HG03064 (cell line): ENCODE results near the gene DPY19L1.
"Not testable (repeated sequence)": the region's sequence is repeated elsewhere in the genome, so short reads cannot be mapped to it uniquely, and the experiment has no call there.

Experiments
- ATAC-seq: cut with Tn5 transposase; IDR thresholded peaks from one replicate; pipeline ENCODE4 v1.9.1; 2021; ENCODE audit warnings: low read depth; ENCODE audit not compliant: unreplicated experiment

Gene DPY19L1

DNA sequence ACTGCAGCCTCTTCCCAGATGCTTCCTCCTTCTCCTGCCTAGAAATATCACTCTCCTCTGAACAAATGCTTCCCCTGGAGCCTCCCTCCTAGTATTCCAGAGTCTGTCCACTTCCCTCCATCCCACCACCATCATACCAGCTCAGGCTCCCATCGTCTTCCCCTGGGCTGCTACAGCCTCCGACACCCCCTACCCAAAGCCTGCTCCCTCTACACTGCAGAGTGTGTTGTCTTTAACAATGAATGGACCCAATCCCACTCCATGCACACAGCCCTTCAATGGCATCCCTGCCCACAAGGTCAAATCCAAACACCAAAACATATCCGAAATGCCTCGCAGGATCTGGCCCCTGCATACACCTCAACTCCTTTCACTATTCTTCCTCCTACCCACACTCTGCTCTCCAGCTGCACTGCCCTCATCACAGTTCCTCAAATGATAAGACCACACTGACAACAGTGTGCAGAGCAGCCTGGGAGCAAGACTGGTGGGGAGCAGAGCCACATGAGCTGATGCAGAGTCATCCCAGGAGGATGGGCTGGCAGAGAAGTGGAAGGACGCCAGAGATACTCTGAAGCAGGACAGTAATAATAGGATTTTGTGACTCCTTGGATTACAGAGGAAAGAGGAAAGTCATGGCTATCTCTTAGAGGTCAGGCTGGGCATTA lies 40.7 kb downstream of the DPY19L1 start:
- ATAC-seq: not testable (repeated sequence)

DNA sequence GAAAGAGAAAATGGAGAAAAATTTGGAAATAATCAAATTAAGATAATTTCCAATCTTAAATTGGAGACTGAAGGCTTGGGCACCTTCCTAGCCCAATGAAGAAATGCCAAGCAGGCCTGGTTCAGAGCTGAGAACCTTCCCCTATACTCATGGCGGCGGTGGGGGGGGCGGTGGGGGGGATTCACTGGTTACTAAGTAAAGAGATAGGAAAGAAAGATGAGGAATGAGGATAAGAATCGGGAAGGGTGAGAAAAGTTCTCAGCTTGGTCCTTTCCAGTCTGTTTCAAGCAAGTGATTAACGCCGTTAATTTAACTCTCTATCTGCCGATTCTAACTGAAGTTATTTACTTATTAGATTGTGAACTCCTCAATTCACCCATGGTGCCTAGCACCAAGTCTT lies 41.5 kb downstream of the DPY19L1 start:
- no peak for ATAC-seq

DNA sequence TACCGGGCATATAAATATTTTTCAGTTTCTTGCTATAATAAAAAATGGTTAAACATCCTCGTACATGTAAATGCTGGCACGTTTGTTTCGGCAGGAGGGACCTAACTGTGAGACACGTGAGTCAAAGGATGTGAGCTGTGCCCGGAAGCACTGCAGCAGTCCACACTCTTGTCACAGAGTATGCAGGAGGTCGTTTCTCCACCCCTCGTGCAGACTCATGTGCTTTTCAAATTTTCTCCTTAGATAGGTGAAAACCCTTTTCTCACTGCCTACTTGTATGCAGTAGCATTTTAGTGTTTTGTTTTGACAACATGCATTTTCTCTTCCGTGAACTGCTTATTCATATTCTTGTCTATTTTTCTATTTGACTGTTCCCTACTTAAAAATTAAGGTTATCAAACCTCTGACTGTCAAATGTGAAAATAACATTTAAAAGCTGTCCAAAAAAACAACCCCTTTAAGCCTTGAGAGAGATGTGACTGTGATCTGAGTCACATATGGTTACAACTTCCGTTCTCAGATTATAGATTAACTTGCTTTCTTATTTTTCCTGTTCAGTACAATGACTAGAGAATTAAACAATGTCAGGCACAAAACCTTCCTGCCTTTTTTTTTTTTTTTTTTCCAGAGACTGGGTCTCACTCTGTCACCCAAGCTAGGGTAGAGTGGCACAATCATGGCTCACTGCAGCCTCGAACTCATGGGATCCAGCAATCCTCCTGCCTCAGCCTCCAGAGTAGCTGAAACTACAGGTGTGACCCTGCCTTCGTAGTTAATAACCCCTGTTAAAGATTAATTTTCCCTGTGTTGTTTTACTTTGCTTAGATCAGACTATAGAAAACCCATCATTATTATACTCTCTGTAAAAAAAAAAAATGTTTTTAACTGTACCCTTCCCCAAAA lies 45.1 kb downstream of the DPY19L1 start:
- ATAC-seq: peak; percentile 84

DNA sequence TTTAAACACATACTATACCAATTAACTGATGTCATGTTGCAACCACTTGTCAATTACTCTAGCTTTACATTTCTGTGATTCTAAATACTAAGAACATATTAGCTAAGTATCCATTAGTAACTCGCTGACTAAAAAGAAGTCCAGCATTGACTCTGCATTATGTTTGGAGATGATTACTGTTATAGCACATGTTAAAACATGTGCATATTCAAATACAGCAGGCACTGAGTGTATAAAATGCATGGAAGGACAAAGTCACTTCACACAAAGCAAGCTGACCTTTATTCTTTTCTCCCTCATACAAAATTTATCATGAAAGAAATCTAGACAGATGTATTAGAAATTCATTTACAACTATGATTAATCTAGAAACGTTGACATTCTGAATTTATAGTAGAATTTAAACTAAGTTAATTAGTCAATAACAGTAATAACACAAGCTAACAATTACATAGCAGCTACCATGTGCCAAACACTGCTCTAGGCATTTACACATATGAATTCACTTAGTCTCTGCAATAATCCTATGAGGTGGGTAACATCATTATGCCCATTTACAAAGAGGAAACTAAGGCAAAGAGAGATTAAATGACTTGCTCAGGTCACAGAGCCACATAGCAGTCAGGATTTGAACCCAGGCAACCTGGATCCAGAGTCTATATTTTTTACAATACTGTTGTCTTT lies 48.7 kb downstream of the DPY19L1 start:
- not testable (repeated sequence) for ATAC-seq

DNA sequence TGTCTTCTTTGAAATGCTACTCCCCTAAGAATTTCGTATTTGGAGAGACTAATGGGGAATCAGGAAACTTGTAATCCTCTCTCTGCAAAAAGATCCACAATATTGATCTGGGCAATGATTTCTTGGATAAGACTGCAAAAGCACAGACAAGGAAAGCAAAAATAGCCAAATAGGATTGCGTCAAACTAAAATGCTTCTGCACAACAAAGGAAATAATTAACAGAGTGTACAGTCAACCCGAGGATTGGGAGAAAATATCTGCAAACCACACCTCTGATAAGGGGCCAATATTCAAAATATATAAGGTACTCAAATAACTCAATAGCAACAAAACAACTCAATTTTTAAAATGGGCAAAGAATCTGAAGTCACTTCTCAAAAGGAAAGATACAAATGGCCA lies 52.1 kb downstream of the DPY19L1 start:
- not testable (repeated sequence) for ATAC-seq

DNA sequence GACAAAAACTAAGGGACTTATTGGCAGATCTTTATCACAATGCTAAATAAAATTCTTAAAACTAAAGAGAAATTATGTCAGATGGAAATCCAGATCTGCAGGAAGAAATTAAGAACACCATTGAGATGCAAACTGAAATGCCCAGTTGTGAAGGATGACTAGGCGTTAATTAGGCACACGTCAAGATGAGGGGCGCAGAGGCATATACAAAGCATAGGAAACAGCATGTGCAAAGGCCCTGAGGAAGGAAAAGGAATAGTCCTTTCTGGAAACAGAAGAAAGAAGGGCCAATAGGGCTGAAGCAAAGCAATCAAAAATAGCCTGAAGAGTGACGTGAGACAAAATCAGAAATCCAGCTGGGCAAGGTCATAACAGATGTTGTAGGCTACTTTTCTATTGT lies 53.1 kb downstream of the DPY19L1 start:
- not testable (repeated sequence) for ATAC-seq

DNA sequence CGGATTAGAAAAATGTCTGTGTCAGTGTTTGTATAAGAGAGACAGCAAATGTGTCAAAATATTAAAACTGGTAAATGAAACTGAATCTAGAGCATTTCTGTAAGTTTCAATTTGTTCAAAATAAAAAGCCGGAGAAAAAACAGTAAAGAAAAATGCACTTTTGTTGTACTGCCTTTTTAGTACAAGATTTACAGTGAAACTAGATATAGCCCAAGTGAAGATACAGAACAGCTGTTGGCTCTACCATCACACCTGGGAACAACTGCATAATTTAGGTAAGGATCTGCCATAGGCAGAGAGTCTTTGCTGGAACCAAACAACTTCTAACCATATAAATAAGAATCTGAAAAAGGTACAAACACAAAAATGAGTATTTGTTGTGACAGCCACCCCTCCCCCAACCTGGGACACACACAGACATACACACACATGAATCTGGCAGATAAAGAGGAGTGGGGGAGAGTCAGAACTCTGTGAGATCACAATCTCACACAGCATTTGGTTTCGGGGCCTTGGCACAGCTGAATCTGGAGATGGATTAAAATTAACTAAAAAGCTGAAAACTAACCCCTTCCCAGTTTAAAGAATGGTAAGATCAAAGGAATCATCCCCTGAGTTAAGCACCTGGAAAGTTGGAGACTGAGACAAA lies 54.8 kb downstream of the DPY19L1 start:
- no peak for ATAC-seq

DNA sequence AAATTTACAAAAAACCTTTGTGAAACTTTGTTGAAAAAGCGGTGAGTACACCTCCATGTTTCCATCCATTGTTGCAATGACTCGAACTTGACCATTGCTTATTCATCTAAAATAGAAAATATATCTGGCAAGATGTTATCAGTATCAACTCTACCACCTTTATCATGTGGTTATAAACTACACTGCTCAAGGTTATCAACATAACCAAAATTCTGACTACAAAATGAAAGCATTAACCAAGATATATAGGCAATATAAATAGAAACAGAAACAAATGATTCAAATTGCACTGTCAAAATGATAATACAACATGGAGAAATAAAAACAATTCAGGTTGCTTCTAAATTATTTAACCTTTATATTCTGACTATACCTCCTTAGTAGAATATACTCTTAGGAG lies 58.2 kb downstream of the DPY19L1 start:
- ATAC-seq: not testable (repeated sequence)

DNA sequence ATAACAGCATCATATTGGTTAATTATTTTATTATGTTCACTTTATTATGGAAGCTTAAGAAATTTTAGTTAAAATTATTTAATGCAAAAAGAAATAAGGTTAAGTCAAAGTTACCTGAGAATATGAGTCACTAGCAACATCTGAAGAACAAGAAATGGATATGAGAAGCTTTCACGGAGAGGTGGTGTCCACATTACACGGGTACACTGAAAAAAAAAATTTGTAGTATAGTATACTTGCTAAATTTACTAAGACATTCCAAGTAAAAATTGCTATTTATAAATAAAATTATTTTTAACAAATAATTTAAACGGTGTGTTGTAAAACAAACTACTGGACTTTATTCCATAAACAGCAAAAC lies 63.9 kb downstream of the DPY19L1 start:
- ATAC-seq: no peak

DNA sequence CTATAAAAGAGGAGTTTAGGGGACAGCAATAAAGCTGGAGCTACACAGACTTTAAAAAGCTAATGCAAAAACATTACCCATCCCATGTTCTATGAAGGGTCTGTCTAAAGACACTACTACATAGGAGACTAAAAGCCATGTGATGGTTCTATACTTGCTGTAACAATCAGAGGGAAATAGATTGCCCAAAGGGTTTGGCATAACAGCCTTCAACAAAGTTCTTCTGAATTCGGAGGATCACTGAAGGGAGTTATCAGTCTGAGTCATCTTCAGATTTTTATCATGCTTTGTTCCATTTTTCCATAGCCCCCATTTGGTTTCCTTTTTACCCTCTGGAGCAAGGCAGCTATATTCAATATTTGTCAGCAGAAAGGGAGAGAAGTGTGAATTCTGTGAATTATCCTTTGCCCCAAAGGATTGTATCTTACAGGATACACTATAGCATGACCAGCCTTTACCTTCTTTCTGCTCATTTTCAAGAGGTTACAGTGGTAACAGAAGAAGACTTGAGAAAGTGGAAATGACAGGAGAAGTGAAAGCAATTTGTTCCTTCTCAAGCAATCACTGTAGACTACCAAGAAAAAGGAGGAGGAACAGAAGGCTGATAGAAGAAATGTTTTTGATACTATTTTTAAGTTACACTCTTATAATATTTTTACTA lies 64.4 kb downstream of the DPY19L1 start:
- ATAC-seq: not testable (repeated sequence)

DNA sequence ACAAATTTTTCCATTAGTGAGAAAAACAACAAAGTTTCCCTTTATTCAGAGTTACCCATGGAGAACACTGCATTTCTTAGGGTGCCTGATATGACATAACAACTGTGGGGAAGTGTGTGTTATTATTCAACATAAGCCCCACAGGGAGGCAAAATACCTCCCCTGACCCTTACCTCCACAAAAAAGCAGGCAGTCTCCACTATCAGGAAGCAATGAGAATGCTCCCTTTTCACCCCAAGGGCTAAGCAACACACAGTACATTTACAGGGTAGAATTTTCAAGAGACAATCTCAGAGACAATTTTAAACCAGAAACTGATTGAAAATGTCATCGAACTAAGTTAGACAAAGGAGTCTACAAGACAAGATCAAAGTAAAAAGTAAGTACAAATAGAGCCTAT lies 69.5 kb downstream of the DPY19L1 start:
- not testable (repeated sequence) for ATAC-seq

DNA sequence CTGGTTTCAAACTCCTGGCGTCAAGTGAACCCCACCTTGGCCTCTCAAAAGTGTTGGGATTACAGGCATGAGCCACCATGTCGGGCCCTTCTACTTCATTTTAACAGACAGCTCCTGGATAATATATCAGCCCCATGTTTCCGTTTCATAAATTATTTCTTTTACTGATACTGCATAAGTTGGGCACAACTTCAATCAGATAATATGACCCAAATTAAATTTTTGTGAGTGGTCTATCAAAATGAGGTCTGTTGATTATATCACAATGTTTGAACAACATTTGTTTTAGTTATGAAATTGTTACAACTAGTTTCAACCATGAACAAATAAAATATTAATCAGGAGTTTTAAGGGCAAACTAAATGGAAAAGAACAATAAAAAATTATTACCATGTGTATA lies 70.8 kb downstream of the DPY19L1 start:
- not testable (repeated sequence) for ATAC-seq

DNA sequence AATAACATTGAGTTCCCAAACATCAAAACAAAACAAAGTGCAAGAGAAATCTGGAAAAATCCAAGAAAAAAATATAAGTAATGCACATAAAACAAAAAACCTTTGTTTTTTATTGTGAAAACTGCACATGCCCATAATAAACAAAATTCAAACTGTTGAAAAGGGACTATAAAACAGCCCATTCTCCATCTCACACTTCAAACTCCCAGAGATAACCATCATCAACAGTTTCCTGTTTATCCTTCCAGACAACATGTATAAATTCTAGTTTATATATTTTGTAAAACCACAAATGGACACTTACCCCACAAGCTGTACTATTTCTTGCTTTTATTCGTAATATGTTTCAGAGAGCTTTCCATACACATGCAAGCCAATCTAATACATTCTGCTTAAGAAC lies 79.3 kb downstream of the DPY19L1 start:
- no peak for ATAC-seq

DNA sequence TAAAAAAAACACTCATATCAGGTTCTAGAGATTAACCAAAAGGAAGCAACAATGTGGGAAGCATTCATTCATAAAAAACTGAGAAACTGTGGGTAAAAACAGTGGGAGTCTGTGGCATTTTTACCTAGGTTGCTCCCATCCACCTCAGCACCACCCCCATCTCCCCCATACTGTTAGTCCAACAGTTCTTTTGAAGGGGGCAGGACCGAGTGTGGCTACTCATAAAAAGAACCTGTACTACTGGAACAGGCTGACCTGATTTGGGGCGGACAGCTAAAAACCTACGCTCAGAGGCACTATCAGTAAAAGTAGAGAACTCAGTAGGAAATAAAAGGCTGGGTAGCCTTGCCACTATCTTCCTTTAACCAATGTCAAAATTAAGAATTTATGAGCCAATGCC lies 84.5 kb downstream of the DPY19L1 start:
- no peak for ATAC-seq

DNA sequence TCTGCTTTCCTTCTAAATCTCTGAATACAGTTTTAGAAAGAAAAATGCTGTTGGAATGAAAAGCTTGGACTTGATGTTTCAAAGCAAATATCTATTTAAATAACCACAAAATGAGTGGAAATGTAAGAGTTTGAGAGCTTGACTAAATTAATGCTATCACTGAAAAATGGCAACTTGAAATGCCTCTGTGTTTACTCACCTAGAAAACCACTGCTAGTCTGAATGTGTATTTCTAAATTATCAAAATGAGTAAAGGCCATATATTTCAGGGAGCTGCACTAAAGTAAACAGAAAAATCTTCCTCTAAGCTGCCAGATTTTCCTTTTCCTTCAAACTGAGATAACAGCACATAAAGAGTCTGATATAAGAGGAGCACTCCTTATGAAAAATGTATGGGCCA lies 87.9 kb downstream of the DPY19L1 start:
- ATAC-seq: no peak

DNA sequence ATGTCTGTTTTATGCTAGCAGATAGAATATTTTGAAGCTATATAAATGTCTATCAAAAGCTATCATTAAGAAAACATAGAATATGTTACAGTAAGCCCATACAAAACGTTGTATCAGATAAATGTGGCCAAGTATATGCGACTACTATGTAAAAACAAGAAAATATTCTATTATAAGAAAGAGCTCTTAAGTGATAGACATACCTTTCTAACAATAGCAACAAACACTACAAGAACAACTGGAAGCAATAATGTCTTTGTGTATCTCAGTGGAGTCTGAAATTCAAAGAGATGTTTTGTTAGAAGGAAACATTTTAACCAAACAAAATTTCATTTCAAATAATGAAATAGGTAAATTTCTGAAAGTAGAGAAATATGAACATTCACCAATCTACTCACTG lies 89.9 kb downstream of the DPY19L1 start:
- not testable (repeated sequence) for ATAC-seq

DNA sequence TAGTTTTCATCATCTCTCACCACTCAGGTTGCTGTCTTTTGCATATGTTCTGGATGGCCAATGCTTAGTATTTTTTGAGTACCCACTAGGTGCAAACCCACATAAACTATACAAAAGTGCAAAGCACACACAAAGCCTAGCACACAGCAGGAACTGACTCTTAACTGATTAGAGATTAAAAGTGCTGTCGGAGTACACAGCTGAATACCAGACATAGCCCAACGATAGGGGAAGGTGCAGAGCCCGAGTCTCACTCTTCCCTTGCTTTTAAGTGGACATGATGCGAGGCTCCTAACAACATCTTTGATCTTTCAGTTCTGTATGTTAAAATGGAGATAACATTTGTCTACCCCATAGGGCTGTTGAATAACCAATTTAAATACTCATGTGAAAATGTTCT lies 90.8 kb downstream of the DPY19L1 start:
- ATAC-seq: no peak

DNA sequence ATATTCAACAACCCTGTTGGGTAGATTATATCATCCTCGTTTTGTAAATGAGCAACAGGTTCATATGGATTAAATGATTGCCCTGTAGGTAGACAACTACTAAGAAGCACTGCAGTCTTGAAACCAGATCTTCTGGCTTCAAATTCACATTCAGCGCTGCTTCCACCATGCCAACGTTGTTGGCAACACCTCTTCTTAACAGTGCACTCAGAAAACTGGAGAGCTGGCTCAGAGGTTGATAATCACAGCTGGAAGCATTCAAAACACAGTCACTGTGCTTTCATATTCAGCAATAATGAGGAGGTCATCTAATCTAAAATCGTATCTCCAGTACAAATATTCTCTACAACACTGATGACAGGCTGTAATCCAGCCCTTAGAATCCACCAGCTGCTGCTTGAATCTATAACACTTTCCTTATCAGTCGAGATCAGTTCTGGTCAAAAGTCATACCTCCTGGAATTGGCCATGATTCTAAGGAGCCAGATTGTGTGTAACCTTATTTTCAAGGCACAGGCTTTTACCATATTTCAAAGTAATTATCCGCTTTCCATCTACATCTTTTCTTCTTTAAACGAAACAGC lies 91.3 kb downstream of the DPY19L1 start:
- not testable (repeated sequence) for ATAC-seq

DNA sequence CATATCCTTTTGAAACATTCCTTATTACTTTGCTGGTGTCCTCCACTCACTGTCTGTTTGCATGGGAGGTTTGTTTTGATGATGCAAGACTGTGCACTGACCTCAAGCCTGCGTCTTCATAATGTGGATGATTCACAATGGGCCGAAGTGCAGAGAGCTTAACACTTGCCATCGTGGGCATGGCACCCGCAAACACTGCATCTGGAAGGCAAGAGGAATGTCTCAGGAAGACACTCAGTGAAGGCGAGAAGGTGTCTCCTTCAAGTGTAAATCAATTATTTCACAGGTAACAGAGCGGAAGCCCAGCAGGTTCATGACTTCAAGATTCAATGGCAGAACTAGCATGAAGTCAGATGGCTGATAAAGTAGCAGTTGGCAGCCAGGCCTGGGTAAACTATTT lies 98.1 kb downstream of the DPY19L1 start:
- no peak for ATAC-seq

DNA sequence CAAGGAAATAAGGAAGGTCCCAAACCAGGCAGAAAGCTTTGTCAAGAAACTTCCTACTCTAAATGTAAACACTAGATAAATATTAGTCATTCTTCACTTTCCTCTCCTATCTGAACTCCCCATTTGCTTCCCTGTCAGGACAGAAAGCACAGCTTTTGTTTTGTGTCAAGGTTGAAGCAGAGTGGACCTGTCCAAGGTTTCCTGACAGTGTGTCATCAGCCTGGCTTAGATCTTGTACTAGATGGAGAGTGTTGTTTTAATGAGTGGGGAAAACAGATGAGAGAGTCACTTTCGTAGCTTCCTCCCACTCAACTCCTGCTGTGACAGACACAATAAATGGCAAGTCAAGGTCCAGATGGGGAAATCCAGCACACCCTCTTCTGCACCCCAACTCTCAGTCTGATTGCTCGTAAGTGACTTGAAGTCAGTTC lies 101.5 kb downstream of the DPY19L1 start:
- ATAC-seq: not testable (repeated sequence)
